Vagina (tissue), 2 donors: ENCODE data around the gene TP53AIP1. TPM values are rescaled to one million over a fixed set of nuclear protein-coding genes. Genes with fewer than 3 reads are reported as not detected.

Experiments used
- DNase-seq, 2 donors: peaks; one replicate each; pipeline ENCODE4 v3.0.0-alpha.2; 2017; ENCODE audit errors: extremely low spot score in 2 of 2
- H3K27ac ChIP-seq: fragments of 200-600 bp; sonication (generic); one replicate; pipeline ENCODE4 v1.5.1; 2019
- H3K27me3 ChIP-seq: fragments of 200-600 bp; sonication (generic); one replicate; pipeline ENCODE4 v1.5.1; 2019
- H3K36me3 ChIP-seq, 2 donors: fragments of 200-600 bp; sonication (generic); one replicate each; pipeline ENCODE4 v1.5.1; 2017 to 2019
- H3K4me1 ChIP-seq: fragments of 200-600 bp; sonication (generic); one replicate; pipeline ENCODE4 v1.5.1; 2019
- H3K4me3 ChIP-seq, 2 donors: fragments of 200-600 bp; sonication (generic); 1 replicate in 1 of 2; 2 replicates in 1 of 2; pipeline ENCODE4 v1.5.1; 2016 to 2019
- H3K9me3 ChIP-seq: fragments of 200-600 bp; sonication (generic); one replicate; pipeline ENCODE4 v1.5.1; 2019
- POLR2A ChIP-seq, 2 donors: fragments of 450-650 bp; IDR thresholded peaks; one replicate each; pipeline ENCODE4 v1.6.1; 2017; ENCODE audit warnings: antibody characterized with exemption in 2 of 2, mild to moderate bottlenecking in 2 of 2, moderate library complexity in 2 of 2
- POLR2AphosphoS5 ChIP-seq, 2 donors: sonication (generic); formaldehyde crosslinking; IDR thresholded peaks; one replicate each; pipeline ENCODE4 v1.9.0; 2017; ENCODE audit warnings: antibody characterized with exemption in 2 of 2, mild to moderate bottlenecking in 2 of 2, low read depth in 1 of 2; ENCODE audit not compliant: insufficient read depth in 1 of 2
- intact Hi-C: fragments of 100-400 bp; cut with DNase I; formaldehyde crosslinking; loops from one replicate; pipeline ENCODE4 v1.15.1; 2023
- total RNA-seq: library from RNA; depleted of rRNA; stranded (reverse); fragments of >200 nt; gene quantifications from one replicate; pipeline ENCODE4 v1.2.3, GENCODE V29; 2016
- TF ChIP-seq, protein P1 (sequence below), 3 experiments: fragments of 450-650 bp in 2 of 3; fragments of 200-600 bp in 1 of 3; sonication (generic) in 1 of 3; IDR thresholded peaks; one replicate each; pipeline ENCODE4 v1.5.1; 2017 to 2019; ENCODE audit warnings: antibody characterized with exemption in 3 of 3, mild to moderate bottlenecking in 2 of 3, moderate library complexity in 2 of 3

Gene TP53AIP1
- total RNA-seq, 1 donor from 2014 or later, result 3.7 TPM

DNA sequence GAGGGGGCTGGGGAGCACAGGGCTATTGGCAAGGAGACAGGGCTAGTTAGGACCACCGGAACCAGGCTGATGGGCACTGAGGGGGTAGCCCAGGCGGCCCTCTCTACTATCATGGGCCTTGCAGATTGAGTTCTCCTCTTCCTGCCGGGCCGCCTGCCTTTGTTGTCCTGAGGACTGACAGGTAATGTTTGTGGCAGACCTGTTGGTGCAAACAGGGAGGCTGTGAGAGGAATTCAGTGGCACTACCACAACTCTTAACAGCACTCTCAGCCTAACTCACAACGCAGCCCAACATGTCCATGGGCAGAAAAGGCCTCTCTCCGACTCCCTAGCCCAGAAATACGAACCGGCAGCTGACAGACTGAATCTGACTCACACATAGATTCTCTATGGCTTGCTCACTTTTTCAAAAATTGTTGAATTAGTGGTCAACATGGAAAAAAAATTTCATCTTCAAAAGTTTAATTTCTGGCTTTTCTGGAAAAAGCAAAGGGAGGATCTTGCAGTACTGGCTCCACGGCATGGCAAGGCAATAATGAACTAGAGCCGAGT lies 40.1 kb downstream of the TP53AIP1 start:
- Histone ChIP-seq H3K4me1 (peaks cover 25% of the 10 kb centered on the region), H3K36me3 (no peaks in the 10 kb centered on the region), H3K4me3 (no peak overlapping the region), H3K27me3 (no peaks in the 10 kb centered on the region), H3K9me3 (no peaks in the 10 kb centered on the region), H3K27ac (no peak overlapping the region)
- intact Hi-C loops, result no loop called here
- TF ChIP-seq POLR2A (IDR thresholded peaks at IDR 0.05), result no peak
- TF ChIP-seq, protein P1, sequence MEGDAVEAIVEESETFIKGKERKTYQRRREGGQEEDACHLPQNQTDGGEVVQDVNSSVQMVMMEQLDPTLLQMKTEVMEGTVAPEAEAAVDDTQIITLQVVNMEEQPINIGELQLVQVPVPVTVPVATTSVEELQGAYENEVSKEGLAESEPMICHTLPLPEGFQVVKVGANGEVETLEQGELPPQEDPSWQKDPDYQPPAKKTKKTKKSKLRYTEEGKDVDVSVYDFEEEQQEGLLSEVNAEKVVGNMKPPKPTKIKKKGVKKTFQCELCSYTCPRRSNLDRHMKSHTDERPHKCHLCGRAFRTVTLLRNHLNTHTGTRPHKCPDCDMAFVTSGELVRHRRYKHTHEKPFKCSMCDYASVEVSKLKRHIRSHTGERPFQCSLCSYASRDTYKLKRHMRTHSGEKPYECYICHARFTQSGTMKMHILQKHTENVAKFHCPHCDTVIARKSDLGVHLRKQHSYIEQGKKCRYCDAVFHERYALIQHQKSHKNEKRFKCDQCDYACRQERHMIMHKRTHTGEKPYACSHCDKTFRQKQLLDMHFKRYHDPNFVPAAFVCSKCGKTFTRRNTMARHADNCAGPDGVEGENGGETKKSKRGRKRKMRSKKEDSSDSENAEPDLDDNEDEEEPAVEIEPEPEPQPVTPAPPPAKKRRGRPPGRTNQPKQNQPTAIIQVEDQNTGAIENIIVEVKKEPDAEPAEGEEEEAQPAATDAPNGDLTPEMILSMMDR (IDR thresholded peaks at IDR 0.05), result no peak
- no peak for TF ChIP-seq POLR2AphosphoS5 (IDR thresholded peaks at IDR 0.05; ENCODE audit: insufficient read depth in 1 of 2, low read depth in 1 of 2)
- no peak for DNase-seq

DNA sequence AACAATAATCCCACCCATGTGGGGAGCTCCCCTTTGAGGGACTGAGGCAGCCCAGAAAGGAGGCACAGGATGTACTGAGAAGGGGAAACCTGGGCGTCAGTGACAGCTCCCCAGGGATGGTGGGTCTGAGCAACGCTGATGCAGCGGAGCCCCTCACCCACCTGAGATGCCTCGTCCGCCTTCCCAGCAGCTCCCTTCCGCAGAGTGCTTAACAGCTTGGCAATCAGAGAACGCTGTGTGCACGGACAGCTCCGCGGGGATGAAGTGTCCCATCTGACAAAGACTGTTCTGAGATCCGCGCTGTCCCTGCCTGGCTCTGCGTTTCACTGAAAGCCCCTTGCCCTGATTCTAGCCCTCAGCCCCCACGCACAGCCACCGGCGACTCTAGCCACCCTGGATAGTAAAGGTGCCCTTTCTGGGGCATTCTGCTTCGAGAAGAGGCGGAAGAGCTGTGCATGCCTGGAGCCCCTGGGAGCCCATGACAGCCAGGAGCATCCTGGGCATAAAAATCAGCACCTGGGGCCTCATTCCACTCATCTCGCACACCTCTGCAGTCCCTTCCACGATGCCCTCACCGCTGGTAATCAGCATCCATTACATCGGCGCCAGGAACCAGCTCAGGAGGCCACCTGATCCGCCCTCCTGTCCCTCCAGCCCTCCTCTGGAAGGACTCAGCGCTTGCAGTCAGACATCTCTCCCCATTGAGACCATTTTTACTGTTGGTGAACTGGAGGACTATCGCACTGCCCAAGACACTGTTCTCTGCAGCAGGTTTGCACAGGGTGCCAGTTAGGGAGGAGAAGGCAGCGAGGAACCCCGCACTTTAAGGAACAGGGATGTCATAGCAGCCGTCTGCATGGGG lies 40.8 kb downstream of the TP53AIP1 start:
- intact Hi-C loops, result no loop called here
- Histone ChIP-seq H3K4me1 (peaks cover 18% of the 10 kb centered on the region), H3K27ac (no peak overlapping the region), H3K4me3 (no peak overlapping the region), H3K27me3 (no peaks in the 10 kb centered on the region), H3K9me3 (no peaks in the 10 kb centered on the region), H3K36me3 (no peaks in the 10 kb centered on the region)
- no peak for DNase-seq
- TF ChIP-seq, protein P1 (IDR thresholded peaks at IDR 0.05), result no peak
- no peak for TF ChIP-seq POLR2A (IDR thresholded peaks at IDR 0.05)
- TF ChIP-seq POLR2AphosphoS5 (IDR thresholded peaks at IDR 0.05; ENCODE audit: insufficient read depth in 1 of 2, low read depth in 1 of 2), result no peak

DNA sequence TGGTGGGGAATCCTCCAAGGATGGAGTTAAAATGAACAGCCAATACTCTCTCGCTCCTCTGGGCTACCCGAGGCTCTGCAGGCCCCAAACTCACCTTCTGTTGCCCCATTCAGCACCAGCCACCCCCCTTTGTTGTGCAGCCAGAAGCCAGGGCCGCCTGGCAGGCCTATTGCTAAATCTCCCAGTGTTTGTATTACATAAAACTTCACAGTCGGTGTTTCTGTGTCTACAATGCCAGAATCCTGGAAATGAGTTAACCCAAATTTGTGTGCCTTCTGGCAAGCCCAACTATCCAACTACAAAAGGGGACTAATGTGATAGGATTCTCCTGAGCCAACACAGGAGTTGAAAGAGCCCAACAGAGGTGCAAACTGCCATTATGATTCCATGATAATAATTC lies 42.2 kb downstream of the TP53AIP1 start:
- H3K27me3 ChIP-seq, result no peaks in the 10 kb centered on the region
- intact Hi-C loops, result no loop called here
- no peak for DNase-seq
- H3K36me3 ChIP-seq, result no peaks in the 10 kb centered on the region
- no peak overlapping the region for H3K27ac ChIP-seq
- peaks cover 12% of the 10 kb centered on the region for H3K4me1 ChIP-seq
- no peak for TF ChIP-seq POLR2A (IDR thresholded peaks at IDR 0.05)
- TF ChIP-seq POLR2AphosphoS5 (IDR thresholded peaks at IDR 0.05; ENCODE audit: insufficient read depth in 1 of 2, low read depth in 1 of 2), result no peak
- no peaks in the 10 kb centered on the region for H3K9me3 ChIP-seq
- no peak overlapping the region for H3K4me3 ChIP-seq

DNA sequence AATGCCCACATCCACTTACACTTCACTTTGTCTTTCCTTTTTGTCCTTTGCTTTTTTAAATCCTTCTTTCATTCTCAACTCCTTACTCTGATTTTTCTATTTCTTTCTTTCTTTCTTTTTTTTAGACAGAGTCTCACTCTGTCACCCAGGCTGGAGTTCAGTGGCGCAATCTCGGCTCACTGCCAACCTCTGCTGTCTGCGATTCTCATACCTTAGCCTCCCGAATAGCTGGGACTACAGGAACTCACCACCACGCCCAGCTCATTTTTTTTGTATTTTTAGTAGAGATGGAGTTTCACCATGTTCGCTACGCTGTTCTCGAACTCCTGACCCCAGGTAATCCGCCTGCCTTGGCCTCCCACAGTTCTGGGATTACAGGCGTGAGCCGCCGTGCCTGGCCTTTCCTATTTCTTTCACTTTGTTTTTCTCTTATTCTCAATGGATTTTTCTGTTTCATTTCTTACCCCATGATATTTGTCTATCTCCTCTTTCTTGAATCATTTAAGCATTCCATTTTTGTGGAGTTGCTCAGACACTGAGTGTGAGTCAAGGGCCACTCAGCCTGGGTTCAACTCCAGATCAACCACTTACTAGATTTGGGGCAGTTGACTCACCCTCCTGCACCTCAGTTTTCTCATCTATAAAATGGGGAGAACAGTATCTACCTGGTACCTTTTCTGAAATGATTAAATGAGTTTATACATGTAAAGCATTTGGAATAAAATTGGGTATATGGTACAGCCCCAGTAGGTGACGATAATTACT lies 43.9 kb downstream of the TP53AIP1 start:
- H3K4me1 ChIP-seq, result peaks cover 5% of the 10 kb centered on the region
- no peak for TF ChIP-seq POLR2A (IDR thresholded peaks at IDR 0.05)
- TF ChIP-seq, protein P1 (IDR thresholded peaks at IDR 0.05), result no peak
- no peak for TF ChIP-seq POLR2AphosphoS5 (IDR thresholded peaks at IDR 0.05; ENCODE audit: insufficient read depth in 1 of 2, low read depth in 1 of 2)
- DNase-seq, result no peak

DNA sequence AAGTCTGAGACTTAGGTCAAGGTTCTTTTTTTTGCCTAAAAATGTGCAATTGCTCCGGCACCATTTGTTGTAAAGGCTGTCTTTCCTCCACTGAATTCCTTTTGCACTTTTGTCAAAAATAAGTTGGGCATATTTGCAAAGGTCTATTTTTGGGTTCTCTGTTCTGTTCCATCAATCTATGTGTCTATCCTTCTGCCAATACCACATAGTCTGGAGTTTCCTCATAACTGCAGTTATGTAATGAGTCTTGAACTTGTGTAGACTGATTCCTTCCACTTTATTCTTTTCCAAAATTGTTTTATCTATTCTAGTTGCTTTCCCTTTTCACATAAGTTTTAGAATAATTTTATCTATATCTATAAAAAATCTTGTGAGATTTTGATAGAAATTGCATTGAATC lies 44.8 kb downstream of the TP53AIP1 start:
- Histone ChIP-seq H3K36me3 (no peaks in the 10 kb centered on the region), H3K27ac (no peak overlapping the region), H3K4me3 (no peak overlapping the region), H3K9me3 (no peaks in the 10 kb centered on the region), H3K27me3 (no peaks in the 10 kb centered on the region), H3K4me1 (peaks cover 5% of the 10 kb centered on the region)
- no peak for TF ChIP-seq POLR2A (IDR thresholded peaks at IDR 0.05)
- TF ChIP-seq POLR2AphosphoS5 (IDR thresholded peaks at IDR 0.05; ENCODE audit: insufficient read depth in 1 of 2, low read depth in 1 of 2), result no peak
- DNase-seq, result no peak
- intact Hi-C loops, result no loop called here

More for the DNA sequence above, 43.9 kb downstream of the TP53AIP1 start:
- intact Hi-C loops, result no loop called here
- Histone ChIP-seq H3K9me3 (no peaks in the 10 kb centered on the region), H3K36me3 (no peaks in the 10 kb centered on the region), H3K4me3 (no peak overlapping the region), H3K27ac (no peak overlapping the region), H3K27me3 (no peaks in the 10 kb centered on the region)
